Inferior parietal cortex (tissue), 1 donor: ENCODE data around the gene PSAP.

Experiments
- DNase-seq: peaks from one replicate; pipeline ENCODE4 v3.0.0-alpha.2; 2016; ENCODE audit errors: extremely low spot score

The PSAP gene

GRCh38 chr10:71829171-71829570 lies 21.9 kb downstream of the PSAP start:
- no peak for DNase-seq

GRCh38 chr10:71828702-71829101 lies 22.3 kb downstream of the PSAP start:
- DNase-seq = no peak

- no peak for DNase-seq
Observed at GRCh38 chr10:71827852-71828251, 23.2 kb downstream of the PSAP start.

GRCh38 chr10:71825217-71825616 lies 25.8 kb downstream of the PSAP start:
- no peak for DNase-seq

GRCh38 chr10:71824333-71824732 lies 26.7 kb downstream of the PSAP start:
- no peak for DNase-seq

- no peak for DNase-seq
Observed at GRCh38 chr10:71823356-71823755, 27.7 kb downstream of the PSAP start.

GRCh38 chr10:71821909-71822763 lies 28.9 kb downstream of the PSAP start:
- DNase-seq = no peak

GRCh38 chr10:71820966-71821365 lies 30.1 kb downstream of the PSAP start:
- DNase-seq = no peak

GRCh38 chr10:71819985-71820384 lies 31.1 kb downstream of the PSAP start:
- no peak for DNase-seq

GRCh38 chr10:71819441-71819861 lies 31.6 kb downstream of the PSAP start:
- no peak for DNase-seq

- no peak for DNase-seq
Observed at GRCh38 chr10:71818674-71819260, 32.3 kb downstream of the PSAP start.

- no peak for DNase-seq
Observed at GRCh38 chr10:71817831-71818655, 33.0 kb downstream of the PSAP start.

- DNase-seq = peak; percentile 55
Observed at GRCh38 chr10:71816936-71817618, 34.0 kb downstream of the PSAP start.

- DNase-seq = no peak
Observed at GRCh38 chr10:71816421-71816851, 34.6 kb downstream of the PSAP start.

GRCh38 chr10:71815515-71816130 lies 35.4 kb downstream of the PSAP start:
- DNase-seq = no peak

- DNase-seq = no peak
Observed at GRCh38 chr10:71814922-71815411, 36.1 kb downstream of the PSAP start.

GRCh38 chr10:71812913-71813590 lies 38.0 kb downstream of the PSAP start:
- no peak for DNase-seq

- peak; percentile 53 for DNase-seq
Observed at GRCh38 chr10:71812016-71812912, 38.8 kb downstream of the PSAP start.

GRCh38 chr10:71811351-71811750 lies 39.7 kb downstream of the PSAP start:
- DNase-seq = no peak
